ENCODE measurements around the gene ZNF169. TPM values are rescaled to one million over a fixed set of nuclear protein-coding genes. Genes with fewer than 3 reads are reported as not detected.

Gene ZNF169
- total RNA-seq: 2.9 and 4.2 TPM in 2 replicates

DNA sequence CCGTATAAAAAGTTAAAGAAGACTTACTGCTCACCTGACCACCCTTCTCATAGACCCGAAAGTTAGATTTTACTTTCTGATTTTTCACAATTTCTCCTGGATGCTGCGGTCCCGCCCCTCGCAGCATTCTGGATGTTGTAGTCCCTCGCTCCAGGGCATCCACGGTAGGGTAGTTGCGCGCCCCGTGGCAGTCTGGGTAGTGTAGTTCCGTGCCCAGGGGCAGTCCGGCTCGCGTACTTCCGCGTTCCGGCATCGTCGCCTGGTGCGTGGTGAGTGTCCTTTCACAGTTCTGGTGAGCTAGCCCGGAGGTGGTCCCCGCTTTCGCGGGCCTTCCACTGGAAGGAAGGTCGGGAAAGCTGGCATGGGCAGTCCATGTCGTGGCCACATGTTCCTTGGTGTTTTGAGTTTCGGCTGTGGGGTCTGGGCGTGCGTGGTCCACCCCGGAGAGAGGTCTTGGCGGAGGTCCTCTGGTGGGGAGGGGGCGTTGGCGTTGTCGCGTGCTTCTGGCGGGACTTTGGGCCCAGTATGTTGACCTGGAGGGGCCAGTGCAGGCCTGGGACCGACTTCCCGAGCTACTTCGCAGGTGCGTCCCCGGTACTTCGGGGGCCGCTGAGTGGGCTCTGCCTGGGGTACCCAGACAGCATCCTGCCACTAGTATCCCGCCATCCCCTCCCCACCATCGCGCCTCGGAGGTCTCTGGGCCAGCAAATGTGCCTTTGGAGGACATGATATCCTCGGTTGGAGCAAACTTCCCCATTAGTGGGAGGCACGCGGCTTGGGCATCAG is at the start of gene ZNF169:
TSS of gene ZNF169 (plus strand) at position 222 of the 786 bp plus-strand sequence. CDS start 19,515 bp downstream, outside the sequence.

DNA sequence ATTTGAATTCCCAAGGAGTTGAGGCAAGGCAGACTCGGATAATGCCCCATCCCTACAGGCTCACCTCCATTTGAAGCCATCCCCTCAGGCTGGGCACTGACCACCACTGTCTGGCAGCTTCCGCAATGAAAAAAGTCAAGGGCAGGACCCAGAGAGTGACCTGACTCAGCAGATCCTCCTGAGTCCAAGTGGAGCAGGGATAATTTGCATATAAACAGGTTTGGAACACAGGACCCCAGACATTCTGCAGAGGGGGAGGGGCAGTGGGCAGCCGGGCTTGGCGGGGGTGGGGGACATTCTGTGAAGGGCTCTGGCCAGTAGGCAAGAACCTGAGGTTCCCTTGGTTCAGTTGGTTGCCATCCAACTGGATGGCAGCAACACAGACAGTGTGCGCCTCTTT is 69.4 kb downstream of the ZNF169 start, which contains the start of gene NUTM2F:
TSS of gene NUTM2F (minus strand) at position 101 of the 400 bp plus-strand sequence. CDS start at position 80, 21 bp downstream.

Other genes with a start within 250 kb of the ZNF169 start
- 7.5 and 9.5 TPM in 2 replicates for gene PTPDC1, start 174.8 kb upstream of the ZNF169 start, total RNA-seq
- gene NUTM2F, start 69.3 kb downstream of the ZNF169 start, total RNA-seq: not detected in 2 replicates

All from smooth muscle cell of the pulmonary artery (primary cell).